HG03095 (cell line): ENCODE measurements around the gene MZF1.

ENCODE experiments used
- ATAC-seq: cut with Tn5 transposase; IDR thresholded peaks from one replicate; pipeline ENCODE4 v1.9.1; 2021; ENCODE audit warnings: moderate library complexity; ENCODE audit not compliant: unreplicated experiment

Gene MZF1

GRCh38 chr19:58556622-58557220 lies 16.4 kb downstream of the MZF1 start:
- ATAC-seq: no peak

DNA sequence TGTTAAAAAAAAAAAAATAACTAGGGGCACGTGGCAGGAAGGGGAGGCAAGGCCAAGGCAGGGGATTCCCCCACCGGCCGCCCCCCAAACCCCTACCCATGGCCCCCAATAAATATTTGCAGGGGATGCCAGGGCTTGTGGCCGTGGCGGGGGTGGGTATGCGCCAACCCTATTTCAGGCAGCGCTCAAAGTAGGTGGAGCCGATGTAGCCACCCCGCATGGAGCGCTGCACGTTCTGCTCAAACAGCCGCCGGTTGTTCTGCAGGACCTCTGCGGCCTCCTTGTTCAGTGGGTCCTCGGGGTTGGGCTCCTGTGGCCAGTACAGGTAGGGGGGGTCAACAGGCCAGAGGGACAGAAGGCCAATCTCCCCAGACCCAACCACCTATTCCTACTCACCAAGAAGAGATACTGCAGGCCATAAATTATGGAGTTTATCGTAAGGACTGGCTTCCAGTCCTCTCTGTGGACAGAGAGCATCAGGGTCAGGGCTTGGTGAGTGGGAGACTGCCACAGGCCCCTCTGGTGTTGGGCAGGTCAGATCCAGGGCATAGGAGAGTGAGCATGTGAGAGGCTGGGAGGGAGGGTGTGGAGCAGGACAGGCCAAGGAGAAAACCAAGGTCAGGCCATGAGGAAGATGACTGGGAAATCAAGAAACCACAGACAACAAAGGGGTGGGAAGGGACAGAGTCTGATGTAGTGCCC lies 17.1 kb downstream of the MZF1 start:
- no peak for ATAC-seq

GRCh38 chr19:58555369-58555885 lies 17.7 kb downstream of the MZF1 start:
- ATAC-seq: no peak

DNA sequence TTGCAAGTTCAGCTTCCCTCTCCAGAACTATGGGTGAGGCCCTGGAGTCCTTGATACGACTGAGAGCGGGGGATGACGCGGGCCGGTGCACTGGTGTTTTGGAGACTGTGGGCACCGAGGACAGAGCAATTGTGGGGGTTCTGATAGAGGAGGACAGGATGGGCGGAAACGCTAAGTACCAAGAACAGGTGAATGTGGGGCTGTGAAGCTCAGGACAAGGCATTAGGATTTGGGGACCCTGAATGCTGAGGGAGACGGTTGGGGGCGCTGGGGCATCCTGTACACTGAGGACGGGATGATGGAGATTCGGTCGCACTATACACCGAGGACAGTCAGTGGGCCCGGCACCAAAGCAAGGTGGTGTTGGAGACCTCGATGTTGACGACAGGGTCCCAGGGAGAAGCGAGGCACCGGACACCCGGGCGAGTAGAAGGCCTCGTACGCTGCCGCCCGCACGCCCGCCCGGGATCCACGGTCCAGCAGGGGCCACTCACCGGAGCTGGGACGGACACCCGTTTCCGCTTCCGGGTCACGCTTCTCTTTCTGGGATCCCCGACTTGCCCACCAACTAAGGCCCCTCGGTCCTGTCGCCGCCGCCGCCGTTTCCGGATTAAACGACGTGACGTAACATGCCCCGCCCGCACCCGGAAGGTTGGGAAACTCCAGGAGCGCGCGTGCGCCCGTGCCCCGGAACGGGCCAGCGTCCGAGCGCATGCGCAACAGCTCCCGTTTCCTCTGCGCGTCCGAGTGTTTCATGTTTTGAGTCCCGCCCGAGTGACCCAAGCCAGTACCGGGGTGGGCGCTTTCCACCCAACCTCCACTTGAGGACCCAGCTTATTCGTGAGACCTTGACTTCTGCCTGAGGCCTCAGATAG lies 18.4 kb downstream of the MZF1 start, which contains the start of gene CHMP2A:
Gene CHMP2A, minus strand, starts transcription at position 612 of the 875 bp plus-strand sequence. CDS start 893 bp downstream, outside the sequence.
- peak; percentile 22 for ATAC-seq

DNA sequence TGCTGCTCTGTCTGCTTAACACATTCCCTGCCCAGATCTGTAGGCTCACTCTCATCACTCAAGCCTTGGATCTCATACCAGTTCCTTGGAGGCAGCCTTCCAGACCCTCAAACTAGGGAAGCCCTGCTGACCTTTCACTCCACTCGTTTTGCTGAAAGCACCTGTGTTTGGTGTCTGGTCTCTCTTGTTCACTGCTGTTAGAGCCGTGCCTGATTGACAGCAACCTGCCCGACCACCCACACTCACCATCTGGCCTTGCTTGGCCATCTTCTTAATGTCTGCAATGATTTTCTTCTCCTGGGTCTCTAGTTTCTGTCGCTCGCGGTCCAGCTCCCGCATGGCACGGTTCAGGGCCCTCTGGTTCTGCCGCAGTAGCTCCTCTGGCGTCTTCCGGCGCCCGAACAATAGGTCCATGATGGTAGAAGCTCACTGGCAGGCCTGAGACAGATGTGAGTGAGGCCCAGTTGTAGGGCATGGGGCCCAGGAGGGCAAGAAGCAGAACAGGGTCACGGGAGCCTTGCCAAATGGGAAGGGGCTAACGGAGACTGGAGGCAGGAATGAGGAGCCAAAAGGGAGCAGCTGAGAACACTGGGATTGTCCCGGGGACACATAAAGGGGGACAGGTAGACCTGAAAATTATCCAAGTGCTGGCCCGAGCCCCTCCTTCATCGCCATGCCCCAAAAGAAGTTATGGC lies 19.2 kb downstream of the MZF1 start:
- no peak for ATAC-seq

DNA sequence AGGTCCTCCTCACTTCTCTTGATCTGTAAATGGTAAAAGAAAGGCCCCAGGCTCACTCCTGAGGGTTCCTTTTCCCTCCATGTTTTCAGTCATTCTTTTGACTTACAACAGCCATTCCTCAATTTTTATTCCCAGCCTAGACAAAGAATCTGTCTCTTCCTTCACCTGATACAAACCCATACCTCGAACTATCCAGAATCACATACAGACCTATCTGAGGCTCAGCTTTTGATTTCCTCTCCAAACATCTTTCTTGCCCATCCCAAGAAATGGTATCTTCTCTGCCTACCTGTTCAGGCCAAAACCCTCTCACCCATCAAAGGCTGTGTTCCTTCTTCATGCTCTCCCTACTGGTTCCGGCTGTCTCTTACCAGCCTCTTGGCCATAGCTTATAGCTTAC lies 20.5 kb downstream of the MZF1 start:
- ATAC-seq: no peak

GRCh38 chr19:58551577-58552471 lies 21.3 kb downstream of the MZF1 start:
- no peak for ATAC-seq

GRCh38 chr19:58551123-58551497 lies 22.0 kb downstream of the MZF1 start:
- no peak for ATAC-seq

- no peak for ATAC-seq
Observed at GRCh38 chr19:58550362-58551122, 22.6 kb downstream of the MZF1 start.

- ATAC-seq: no peak
Observed at GRCh38 chr19:58549664-58550361, 23.3 kb downstream of the MZF1 start.

DNA sequence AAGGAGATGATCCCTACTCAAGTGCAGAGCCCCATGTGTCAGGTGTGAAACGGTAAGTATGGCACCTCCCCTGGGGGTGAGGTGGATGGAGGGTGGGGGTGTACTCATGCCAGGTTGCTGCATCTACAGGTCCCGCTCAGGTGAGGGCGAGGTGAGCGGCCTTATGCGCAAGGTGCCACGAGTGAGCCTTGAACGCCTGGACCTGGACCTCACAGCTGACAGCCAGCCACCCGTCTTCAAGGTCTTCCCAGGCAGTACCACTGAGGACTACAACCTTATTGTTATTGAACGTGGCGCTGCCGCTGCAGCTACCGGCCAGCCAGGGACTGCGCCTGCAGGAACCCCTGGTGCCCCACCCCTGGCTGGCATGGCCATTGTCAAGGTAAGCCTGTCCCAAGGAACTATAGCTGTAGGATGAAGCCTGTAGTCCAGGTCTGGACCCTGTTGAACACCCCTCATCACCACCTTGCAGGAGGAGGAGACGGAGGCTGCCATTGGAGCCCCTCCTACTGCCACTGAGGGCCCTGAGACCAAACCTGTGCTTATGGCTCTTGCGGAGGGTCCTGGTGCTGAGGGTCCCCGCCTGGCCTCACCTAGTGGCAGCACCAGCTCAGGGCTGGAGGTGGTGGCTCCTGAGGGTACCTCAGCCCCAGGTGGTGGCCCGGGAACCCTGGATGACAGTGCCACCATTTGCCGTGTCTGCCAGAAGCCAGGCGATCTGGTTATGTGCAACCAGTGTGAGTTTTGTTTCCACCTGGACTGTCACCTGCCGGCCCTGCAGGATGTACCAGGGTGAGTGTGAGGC lies 24.1 kb downstream of the MZF1 start:
- no peak for ATAC-seq

- no peak for ATAC-seq
Observed at GRCh38 chr19:58547323-58548312, 25.5 kb downstream of the MZF1 start.

- no peak for ATAC-seq
Observed at GRCh38 chr19:58546019-58546530, 27.1 kb downstream of the MZF1 start.

GRCh38 chr19:58545286-58546018 lies 27.7 kb downstream of the MZF1 start:
- no peak for ATAC-seq

DNA sequence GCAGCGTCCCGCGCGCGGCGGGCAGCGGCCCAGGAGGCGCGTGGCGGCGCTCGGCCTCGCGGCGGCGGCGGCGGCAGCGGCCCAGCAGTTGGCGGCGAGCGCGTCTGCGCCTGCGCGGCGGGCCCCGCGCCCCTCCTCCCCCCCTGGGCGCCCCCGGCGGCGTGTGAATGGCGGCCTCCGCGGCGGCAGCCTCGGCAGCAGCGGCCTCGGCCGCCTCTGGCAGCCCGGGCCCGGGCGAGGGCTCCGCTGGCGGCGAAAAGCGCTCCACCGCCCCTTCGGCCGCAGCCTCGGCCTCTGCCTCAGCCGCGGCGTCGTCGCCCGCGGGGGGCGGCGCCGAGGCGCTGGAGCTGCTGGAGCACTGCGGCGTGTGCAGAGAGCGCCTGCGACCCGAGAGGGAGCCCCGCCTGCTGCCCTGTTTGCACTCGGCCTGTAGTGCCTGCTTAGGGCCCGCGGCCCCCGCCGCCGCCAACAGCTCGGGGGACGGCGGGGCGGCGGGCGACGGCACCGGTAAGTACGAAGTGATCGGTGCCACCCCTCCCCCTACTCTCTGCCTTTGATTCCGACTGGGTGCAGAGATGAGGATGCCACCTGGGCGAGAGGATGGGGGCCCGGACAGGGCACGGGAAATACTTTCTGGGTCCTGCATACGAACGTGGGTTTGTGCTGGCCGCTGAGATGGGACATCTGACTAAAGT lies 28.4 kb downstream of the MZF1 start:
- peak; percentile 41 for ATAC-seq
